GM13977 (cell line): ENCODE measurements around the gene PYY.
"Not testable (repeated sequence)": the region's sequence is repeated elsewhere in the genome, so short reads cannot be mapped to it uniquely, and the experiment has no call there.

Experiments used
- DNase-seq: peaks from one replicate; pipeline ENCODE4 v3.0.0; 2012; ENCODE audit warnings: low spot score
- in situ Hi-C: fragments of 300-500 bp; cut with MboI; formaldehyde crosslinking; loops from one replicate; pipeline ENCODE4 v1.12.0; 2022; ENCODE audit warnings: low sequenced_read_pairs, low pct_unique_long_range_greater_than_20kb, mixed read lengths, inconsistent platforms; ENCODE audit not compliant: unreplicated experiment
- TF ChIP-seq, protein P1 (sequence below): IDR thresholded peaks from 2 replicates; pipeline ENCODE4 v1.5.1; 2012; ENCODE audit warnings: mild to moderate bottlenecking, control low read depth; ENCODE audit not compliant: insufficient read depth; ENCODE audit errors: extremely low read depth, missing control alignments

PYY gene

DNA sequence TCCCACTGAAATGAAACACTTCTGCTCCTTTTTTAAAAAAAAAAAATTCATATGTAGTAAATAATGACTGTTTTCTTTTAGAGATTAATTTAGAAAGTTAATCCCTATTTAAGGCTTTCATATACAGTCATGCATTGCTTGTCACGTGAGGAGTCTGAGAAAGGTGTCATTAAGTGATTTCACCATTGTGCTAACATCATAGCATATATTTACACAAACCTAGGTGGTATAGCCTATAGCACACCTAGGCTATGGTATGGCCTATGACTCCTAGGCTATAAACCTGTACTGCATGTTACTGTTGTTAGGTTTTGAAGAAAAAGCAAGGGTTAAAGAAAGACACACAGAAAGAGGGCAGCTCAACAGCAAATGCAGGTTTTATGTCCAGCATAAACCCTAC, 25.1 kb downstream of the PYY start:
- in situ Hi-C loops, result no loop called here
- no peak for DNase-seq
- TF ChIP-seq, protein P1, sequence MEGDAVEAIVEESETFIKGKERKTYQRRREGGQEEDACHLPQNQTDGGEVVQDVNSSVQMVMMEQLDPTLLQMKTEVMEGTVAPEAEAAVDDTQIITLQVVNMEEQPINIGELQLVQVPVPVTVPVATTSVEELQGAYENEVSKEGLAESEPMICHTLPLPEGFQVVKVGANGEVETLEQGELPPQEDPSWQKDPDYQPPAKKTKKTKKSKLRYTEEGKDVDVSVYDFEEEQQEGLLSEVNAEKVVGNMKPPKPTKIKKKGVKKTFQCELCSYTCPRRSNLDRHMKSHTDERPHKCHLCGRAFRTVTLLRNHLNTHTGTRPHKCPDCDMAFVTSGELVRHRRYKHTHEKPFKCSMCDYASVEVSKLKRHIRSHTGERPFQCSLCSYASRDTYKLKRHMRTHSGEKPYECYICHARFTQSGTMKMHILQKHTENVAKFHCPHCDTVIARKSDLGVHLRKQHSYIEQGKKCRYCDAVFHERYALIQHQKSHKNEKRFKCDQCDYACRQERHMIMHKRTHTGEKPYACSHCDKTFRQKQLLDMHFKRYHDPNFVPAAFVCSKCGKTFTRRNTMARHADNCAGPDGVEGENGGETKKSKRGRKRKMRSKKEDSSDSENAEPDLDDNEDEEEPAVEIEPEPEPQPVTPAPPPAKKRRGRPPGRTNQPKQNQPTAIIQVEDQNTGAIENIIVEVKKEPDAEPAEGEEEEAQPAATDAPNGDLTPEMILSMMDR, result no peak

DNA sequence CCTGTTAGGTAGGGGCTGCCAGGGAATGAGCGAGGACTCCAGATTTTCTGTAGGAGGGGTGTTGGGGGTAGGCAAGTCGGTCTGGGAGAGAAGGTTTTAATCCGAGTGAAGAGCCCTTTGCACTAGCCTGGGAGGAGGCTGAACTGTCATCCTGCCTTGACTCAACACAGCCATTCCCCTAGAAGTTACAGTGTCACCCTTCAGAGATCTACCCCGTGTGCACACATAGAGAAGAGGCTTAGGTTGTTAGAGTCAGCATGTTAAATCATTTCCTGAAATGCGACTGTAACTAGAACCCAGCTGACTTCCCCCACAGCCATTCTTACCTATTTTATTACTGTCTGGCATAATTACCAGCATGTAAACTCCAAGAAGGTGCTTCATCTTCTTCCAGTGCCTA, 25.8 kb downstream of the PYY start:
- DNase-seq, in situ Hi-C loops: not testable (repeated sequence)

DNA sequence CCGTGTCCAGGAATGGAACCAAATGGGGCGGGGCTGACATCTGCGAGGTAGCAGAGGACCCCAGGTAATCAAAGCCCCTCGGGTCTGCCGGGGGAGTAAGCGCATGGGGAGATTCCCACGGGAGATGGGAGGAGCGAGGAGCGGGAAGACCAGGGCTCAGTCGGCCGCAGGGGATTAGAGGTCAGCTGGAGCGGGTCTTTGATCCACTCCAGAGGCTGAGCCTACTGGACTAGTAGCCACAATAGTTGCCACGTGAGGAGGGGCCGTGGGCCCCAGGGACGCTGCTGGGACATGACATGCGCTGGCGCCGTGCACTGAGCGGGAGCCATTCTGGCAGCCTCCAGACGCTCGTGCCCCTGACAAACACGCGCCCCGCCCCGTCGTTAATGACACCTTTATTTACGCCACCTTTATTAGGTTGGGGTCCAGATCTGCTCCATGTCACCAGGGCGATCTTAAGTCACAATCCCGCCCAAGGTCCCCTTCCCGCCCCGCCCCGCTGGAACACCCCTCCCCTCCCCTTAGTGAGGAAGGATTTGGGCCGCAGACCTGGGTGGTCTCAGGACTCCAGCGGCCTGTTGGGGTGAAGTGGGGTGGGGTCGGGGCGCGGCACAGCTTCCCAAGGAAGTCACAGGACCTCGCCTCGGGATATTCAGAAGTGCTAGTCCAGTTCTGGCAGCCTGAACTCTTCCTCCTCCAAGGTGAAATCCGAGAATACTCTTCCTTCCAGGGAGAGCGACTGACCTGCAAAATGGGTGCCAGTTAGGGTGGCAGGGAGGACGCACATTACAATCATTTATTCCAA, 26.5 kb downstream of the PYY start:
- TF ChIP-seq, protein P1, result no peak
- in situ Hi-C loops, result no loop called here

DNA sequence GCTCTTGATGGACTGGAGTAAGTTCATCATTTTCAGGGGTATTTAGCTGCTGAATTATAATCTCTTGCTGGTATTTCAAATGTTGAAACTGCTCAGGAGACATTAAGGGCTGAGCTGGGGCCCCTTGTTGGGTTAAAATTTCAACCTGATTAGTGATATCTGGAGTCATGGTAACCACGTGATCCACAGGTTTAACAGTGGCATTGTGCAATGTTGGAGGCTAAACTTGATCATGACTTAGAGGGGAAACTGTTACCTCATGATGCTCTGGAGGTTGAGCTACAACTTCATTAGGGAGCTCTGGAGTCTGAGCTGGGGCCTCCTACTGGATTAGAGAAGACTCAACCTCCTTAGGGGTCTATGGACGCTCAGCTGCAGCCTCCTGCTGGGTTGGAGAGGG, 29.2 kb downstream of the PYY start:
- in situ Hi-C loops, result no loop called here
- DNase-seq, result no peak
- TF ChIP-seq, protein P1, result no peak

More for the DNA sequence above, 26.5 kb downstream of the PYY start:
- DNase-seq, result no peak

DNA sequence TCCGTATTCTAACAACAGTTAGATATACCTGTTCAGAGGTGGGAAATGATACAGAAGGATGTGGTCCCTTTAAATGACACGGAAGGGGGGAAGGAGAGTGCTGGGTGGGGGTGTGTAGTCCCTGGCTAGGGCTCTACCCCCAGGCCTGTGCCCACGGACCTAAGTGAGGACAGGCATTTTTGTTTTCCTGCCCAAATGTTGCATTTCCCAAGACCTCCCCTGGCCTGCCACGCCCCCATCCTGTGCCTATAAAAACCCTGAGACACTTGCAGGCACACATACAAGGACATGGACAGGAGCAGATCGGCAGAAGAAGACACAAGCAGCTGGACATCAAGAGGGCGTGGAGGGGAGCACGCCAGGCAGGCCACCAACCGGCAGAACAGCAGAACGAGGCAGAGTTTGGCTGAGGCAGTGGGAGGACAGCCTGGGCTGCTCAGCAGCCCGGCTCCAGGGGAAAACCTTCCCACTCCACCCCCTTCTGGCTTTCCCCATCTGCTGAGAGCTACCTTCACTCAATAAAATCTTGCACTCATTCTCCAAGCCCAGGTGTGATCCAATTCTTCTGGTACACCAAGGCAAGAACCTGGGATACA, 33.1 kb downstream of the PYY start:
- in situ Hi-C loops, result no loop called here
- TF ChIP-seq, protein P1, result no peak
- no peak for DNase-seq

DNA sequence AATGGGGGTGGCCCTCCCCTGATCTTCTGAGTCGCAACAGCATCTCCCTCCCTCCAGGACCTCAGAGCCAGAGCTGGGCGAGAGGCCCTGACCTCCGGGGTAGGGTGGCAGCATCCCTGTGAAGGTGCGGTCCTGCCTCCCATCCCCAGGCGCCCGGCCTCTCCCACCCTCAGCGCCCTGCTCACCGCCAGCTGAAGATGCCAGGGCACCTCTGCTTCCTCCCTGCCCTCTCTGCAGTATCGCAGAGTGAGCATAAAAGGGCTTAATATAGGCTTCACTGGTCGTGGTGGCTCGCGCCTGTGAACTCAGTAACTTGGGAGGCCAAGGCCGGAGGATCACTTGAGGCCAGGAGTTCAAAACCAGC, 35.7 kb downstream of the PYY start:
- DNase-seq, result no peak
- TF ChIP-seq, protein P1, result no peak
- in situ Hi-C loops, result no loop called here

DNA sequence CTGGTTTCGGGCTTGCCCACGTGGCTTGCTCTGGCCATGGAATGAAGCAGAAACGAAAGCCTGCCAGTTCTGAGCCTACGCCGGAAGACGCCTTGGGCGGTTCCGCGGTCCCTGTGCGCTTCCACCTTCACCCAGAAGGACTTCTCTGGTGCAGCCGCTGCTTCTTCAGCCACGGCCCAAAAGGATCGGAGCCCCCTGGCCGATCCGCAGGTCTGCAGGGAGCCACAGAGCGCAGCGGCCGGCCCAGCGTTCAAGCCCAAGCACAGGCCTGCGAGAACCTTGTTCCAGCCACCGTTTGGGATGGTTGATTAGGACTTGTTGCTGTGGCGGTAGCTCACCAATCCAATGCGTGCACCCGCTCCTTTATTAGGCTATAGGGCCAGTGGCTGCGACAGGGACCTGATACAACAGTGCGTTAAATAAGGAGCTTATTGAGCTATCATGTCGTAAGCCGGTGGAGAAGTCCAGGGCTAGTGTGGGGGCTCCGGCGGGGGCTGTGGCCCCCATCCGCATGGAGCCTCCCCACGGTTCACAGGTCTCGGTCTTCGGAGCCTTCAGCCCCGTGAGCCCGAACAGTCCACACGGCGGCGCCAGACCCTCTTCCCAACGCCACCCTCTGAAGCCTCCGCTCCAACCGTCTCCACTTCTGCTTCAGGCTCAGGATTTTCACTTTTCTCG, 36.3 kb downstream of the PYY start:
- DNase-seq, result peak; percentile 58
- TF ChIP-seq, protein P1, result peak; percentile 56
- in situ Hi-C loops, result no loop called here
